ENCODE results near the gene STX19.

GRCh38 chr3:94019659-94020058 is 8.7 kb downstream of the STX19 start:
- TF ChIP-seq EZH2 (IDR thresholded peaks at IDR 0.05; ENCODE audit: borderline replicate concordance) (no peak), CTCF (IDR thresholded peaks at IDR 0.05; ENCODE audit: poor library complexity) (no peak), EZH2phosphoT487 (IDR thresholded peaks at IDR 0.05; ENCODE audit: low read depth, severe bottlenecking, unreplicated experiment) (no peak)

All from hepatocyte (in vitro differentiated cells).